ENCODE data around the gene OLFM2.

OLFM2 gene

DNA sequence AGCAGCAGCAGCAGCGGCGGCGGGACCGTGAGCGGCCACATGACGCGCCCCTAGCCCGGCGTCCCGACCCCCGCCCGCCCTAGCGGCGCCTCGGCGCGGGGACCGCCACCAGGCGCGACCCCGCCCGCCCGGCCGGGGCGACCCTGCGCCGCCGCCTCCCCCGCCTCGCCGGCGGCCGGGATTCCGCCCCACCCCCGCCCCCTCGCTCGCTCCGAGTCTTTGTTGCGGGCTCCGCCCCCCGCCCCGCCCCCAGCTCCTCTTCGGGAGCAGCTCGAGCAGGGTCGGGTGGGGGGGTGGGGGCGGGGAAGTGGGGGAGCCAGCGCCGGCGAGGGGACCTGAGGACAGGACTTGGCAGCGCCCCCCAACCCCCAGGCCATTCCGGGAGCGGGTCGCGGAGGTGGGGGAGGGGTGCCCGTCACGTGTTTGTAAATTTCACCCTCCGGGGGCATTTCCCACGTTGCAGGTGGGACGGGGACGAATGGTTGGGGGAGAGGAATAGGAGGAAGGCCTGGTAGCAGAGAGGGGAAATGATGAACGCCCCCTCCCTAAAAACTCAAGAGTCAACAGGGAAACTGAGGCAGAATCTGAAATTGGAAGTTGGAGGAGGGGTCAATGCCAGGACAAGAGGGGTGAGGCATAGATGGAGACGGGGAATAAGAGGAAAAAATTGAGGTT, at the start of gene OLFM2:
Gene OLFM2 (minus strand): TSS at position 190 of the 675 bp plus-strand sequence. CDS start 149 bp downstream, at position 41.
- Histone ChIP-seq H3K27ac (ENCODE audit: low read length) (no peak within 1 kb of the TSS), H3K9me3 (ENCODE audit: insufficient read depth, low read length, severe bottlenecking) (peaks cover under 1% of the 10 kb centered on the region), H3K36me3 (ENCODE audit: insufficient read depth, low read length) (no peaks in the 10 kb centered on the region), H3K9ac (ENCODE audit: low read depth, low read length) (no peak within 1 kb of the TSS), H3K27me3 (ENCODE audit: insufficient read depth, low read length, poor library complexity) (no peaks in the 10 kb centered on the region), H3K4me2 (ENCODE audit: insufficient read depth, low read length) (no peak within 1 kb of the TSS), H4K20me1 (ENCODE audit: insufficient read depth, low read length) (no peaks in the 10 kb centered on the region), H3K4me1 (ENCODE audit: insufficient read depth, low read length) (no peaks in the 10 kb centered on the region), H2AFZ (ENCODE audit: low read depth, low read length) (no peak within 1 kb of the TSS), H3K79me2 (ENCODE audit: insufficient read depth, low read length) (no peaks in the 10 kb centered on the region), H3K4me3 (ENCODE audit: low read depth in 1 of 2, low read length in 2 of 2) (no peak within 1 kb of the TSS)
- TF ChIP-seq EZH2 (IDR thresholded peaks at IDR 0.05; ENCODE audit: borderline replicate concordance, low read depth, low read length, severe bottlenecking) = no peak
- TF ChIP-seq, protein P1, sequence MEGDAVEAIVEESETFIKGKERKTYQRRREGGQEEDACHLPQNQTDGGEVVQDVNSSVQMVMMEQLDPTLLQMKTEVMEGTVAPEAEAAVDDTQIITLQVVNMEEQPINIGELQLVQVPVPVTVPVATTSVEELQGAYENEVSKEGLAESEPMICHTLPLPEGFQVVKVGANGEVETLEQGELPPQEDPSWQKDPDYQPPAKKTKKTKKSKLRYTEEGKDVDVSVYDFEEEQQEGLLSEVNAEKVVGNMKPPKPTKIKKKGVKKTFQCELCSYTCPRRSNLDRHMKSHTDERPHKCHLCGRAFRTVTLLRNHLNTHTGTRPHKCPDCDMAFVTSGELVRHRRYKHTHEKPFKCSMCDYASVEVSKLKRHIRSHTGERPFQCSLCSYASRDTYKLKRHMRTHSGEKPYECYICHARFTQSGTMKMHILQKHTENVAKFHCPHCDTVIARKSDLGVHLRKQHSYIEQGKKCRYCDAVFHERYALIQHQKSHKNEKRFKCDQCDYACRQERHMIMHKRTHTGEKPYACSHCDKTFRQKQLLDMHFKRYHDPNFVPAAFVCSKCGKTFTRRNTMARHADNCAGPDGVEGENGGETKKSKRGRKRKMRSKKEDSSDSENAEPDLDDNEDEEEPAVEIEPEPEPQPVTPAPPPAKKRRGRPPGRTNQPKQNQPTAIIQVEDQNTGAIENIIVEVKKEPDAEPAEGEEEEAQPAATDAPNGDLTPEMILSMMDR (IDR thresholded peaks at IDR 0.05; ENCODE audit: borderline replicate concordance, extremely low read depth, low read length, poor library complexity, severe bottlenecking) = no peak
- ATAC-seq (ENCODE audit: insufficient read depth, low read depth) (no peak), DNase-seq (no peak)

DNA sequence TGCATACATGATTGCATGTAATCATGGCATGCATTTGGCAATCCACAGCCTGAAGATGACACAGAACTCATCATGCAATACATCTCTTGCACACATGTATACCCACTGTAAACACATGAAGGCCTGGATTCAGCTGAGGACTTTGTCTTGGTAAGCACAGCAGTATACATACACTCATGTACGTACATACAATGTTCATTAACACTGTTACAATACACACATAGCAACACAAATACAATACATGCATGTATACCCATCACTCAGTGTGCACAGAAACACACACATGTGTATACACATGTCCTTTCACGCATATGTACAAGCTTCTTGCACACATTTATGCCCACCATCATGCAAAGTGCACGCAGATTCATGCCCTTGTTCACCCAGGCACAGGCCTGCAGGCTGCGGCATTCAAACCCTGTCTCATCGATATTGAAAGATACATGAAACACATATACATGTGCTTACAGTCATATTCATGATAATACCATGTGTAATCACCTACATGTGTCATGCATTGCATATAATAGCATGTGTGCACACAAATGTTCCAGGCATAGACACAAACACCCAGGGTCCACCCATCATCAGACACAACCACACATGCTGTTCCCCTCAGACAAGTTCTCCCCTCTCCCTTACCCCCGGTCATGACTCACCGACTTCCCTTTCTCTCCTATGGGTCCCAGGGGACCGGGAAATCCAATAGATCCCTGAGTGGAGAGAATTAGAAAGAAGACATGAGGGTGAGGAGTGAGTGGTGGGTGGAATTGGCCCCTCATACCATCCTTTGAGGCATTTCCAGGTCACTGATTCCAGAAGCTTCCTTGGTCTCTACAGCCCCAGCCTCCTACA, 45.3 kb upstream of the OLFM2 start:
- Histone ChIP-seq H3K27ac (ENCODE audit: low read length) (no peak overlapping the region), H3K27me3 (ENCODE audit: insufficient read depth, low read length, poor library complexity) (no peaks in the 10 kb centered on the region), H3K4me3 (ENCODE audit: low read depth in 1 of 2, low read length in 2 of 2) (no peak overlapping the region), H3K9me3 (ENCODE audit: insufficient read depth, low read length, severe bottlenecking) (peaks cover 1% of the 10 kb centered on the region), H3K4me1 (ENCODE audit: insufficient read depth, low read length) (no peaks in the 10 kb centered on the region), H4K20me1 (ENCODE audit: insufficient read depth, low read length) (no peaks in the 10 kb centered on the region), H3K9ac (ENCODE audit: low read depth, low read length) (no peak overlapping the region), H3K36me3 (ENCODE audit: insufficient read depth, low read length) (no peaks in the 10 kb centered on the region), H3K79me2 (ENCODE audit: insufficient read depth, low read length) (no peaks in the 10 kb centered on the region), H3K4me2 (ENCODE audit: insufficient read depth, low read length) (no peak overlapping the region), H2AFZ (ENCODE audit: low read depth, low read length) (no peak overlapping the region)
- ATAC-seq (ENCODE audit: insufficient read depth, low read depth) (no peak), DNase-seq (no peak)
- TF ChIP-seq, protein P1 (IDR thresholded peaks at IDR 0.05; ENCODE audit: borderline replicate concordance, extremely low read depth, low read length, poor library complexity, severe bottlenecking) = no peak
- no peak for TF ChIP-seq EZH2 (IDR thresholded peaks at IDR 0.05; ENCODE audit: borderline replicate concordance, low read depth, low read length, severe bottlenecking)

DNA sequence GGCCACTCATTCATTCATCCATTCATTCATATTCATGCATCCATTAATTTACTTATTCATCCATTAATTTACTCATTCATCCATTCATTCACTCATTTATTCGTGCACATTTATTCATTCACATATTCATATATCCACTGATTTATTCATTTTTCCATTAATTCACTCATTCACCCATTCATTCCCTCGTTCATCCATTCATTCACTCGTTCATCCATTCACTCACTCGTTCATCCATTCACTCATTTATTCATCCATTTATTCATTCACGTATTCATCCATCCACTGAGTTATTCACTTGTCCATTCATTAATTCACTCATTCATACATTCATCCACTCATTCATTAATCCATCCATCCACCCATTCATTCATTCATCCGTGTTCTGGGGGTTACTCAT, 35.8 kb upstream of the OLFM2 start:
- TF ChIP-seq, protein P1 (IDR thresholded peaks at IDR 0.05; ENCODE audit: borderline replicate concordance, extremely low read depth, low read length, poor library complexity, severe bottlenecking) = no peak
- no peak for TF ChIP-seq EZH2 (IDR thresholded peaks at IDR 0.05; ENCODE audit: borderline replicate concordance, low read depth, low read length, severe bottlenecking)
- Histone ChIP-seq H3K27ac (ENCODE audit: low read length) (no peak overlapping the region), H2AFZ (ENCODE audit: low read depth, low read length) (no peak overlapping the region), H3K36me3 (ENCODE audit: insufficient read depth, low read length) (no peaks in the 10 kb centered on the region), H3K9me3 (ENCODE audit: insufficient read depth, low read length, severe bottlenecking) (no peaks in the 10 kb centered on the region), H3K27me3 (ENCODE audit: insufficient read depth, low read length, poor library complexity) (no peaks in the 10 kb centered on the region), H3K79me2 (ENCODE audit: insufficient read depth, low read length) (no peaks in the 10 kb centered on the region), H3K4me3 (ENCODE audit: low read depth in 1 of 2, low read length in 2 of 2) (no peak overlapping the region), H3K4me1 (ENCODE audit: insufficient read depth, low read length) (no peaks in the 10 kb centered on the region), H3K9ac (ENCODE audit: low read depth, low read length) (no peak overlapping the region), H3K4me2 (ENCODE audit: insufficient read depth, low read length) (no peak overlapping the region), H4K20me1 (ENCODE audit: insufficient read depth, low read length) (no peaks in the 10 kb centered on the region)
- ATAC-seq (ENCODE audit: insufficient read depth, low read depth) = no peak
- no peak for DNase-seq

All from DND-41 (cell line).